ENCODE measurements around the gene NFIA. TPM values are rescaled to one million over a fixed set of nuclear protein-coding genes. Genes with fewer than 3 reads are reported as not detected.

NFIA gene
- polyA plus RNA-seq, 3 donors = 1.4 to 5.3 (median 2.4) TPM

GRCh38 chr1:61280452-61280851 is 198.1 kb downstream of the NFIA start:
- 100% methylated on average over 1 of the region's 5 CpGs for WGBS (ENCODE audit: insufficient coverage)
- Mint-ChIP-seq H3K4me1 (peaks cover 4% of the 10 kb centered on the region), H3K4me3 (no peak overlapping the region), H3K27ac (no peak overlapping the region), H3K36me3 (peaks cover 0 to 1% of the 10 kb centered on the region in 2 donors), H3K9me3 (no peaks in the 10 kb centered on the region), H3K27me3 (ENCODE audit: low read depth in 3 of 3) (peaks cover 0 to 4% (median 3%) of the 10 kb centered on the region in 3 donors)
- TF ChIP-seq, protein P1, sequence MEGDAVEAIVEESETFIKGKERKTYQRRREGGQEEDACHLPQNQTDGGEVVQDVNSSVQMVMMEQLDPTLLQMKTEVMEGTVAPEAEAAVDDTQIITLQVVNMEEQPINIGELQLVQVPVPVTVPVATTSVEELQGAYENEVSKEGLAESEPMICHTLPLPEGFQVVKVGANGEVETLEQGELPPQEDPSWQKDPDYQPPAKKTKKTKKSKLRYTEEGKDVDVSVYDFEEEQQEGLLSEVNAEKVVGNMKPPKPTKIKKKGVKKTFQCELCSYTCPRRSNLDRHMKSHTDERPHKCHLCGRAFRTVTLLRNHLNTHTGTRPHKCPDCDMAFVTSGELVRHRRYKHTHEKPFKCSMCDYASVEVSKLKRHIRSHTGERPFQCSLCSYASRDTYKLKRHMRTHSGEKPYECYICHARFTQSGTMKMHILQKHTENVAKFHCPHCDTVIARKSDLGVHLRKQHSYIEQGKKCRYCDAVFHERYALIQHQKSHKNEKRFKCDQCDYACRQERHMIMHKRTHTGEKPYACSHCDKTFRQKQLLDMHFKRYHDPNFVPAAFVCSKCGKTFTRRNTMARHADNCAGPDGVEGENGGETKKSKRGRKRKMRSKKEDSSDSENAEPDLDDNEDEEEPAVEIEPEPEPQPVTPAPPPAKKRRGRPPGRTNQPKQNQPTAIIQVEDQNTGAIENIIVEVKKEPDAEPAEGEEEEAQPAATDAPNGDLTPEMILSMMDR (IDR thresholded peaks at IDR 0.05) = no peak
- Histone ChIP-seq H3K36me3 (replicated peaks in 1 of 2; ENCODE audit: control insufficient read depth in 1 of 2, insufficient read depth in 2 of 2, low read length in 2 of 2) (no peaks in the 10 kb centered on the region), H3K4me3 (replicated peaks in 1 of 3; ENCODE audit: low read depth in 2 of 3, low read length in 3 of 3) (no peak overlapping the region), H3K79me2 (ENCODE audit: insufficient read depth, low read length) (no peaks in the 10 kb centered on the region), H3K4me2 (replicated peaks; ENCODE audit: extremely low read depth, low read length, poor library complexity, severe bottlenecking) (no peak overlapping the region), H3K4me1 (ENCODE audit: control insufficient read depth in 1 of 2, insufficient read depth in 2 of 2, low read length in 2 of 2) (peaks cover 0 to 6% of the 10 kb centered on the region in 2 donors), H3K9ac (ENCODE audit: insufficient read depth, low read length, poor library complexity, severe bottlenecking) (no peak overlapping the region), H3K27me3 (ENCODE audit: control insufficient read depth in 2 of 2, insufficient read depth in 2 of 2, low read length in 2 of 2) (no peaks in the 10 kb centered on the region), H4K20me1 (ENCODE audit: insufficient read depth, low read length) (no peaks in the 10 kb centered on the region), H2AFZ (ENCODE audit: insufficient read depth, low read depth, low read length, poor library complexity, severe bottlenecking) (no peak overlapping the region), H3K27ac (ENCODE audit: low read depth in 1 of 2, low read length in 2 of 2) (no peak overlapping the region), H3K9me3 (replicated peaks in 1 of 2; ENCODE audit: control insufficient read depth in 1 of 2, insufficient read depth in 1 of 2, low read length in 2 of 2) (no peaks in the 10 kb centered on the region)
- intact Hi-C loops (cut with micrococcal nuclease) = no loop called here
- DNase-seq = no peak

GRCh38 chr1:61282387-61282786 is 200.0 kb downstream of the NFIA start:
- Histone ChIP-seq H3K9me3 (replicated peaks in 1 of 2; ENCODE audit: control insufficient read depth in 1 of 2, insufficient read depth in 1 of 2, low read length in 2 of 2) (no peaks in the 10 kb centered on the region), H3K9ac (ENCODE audit: insufficient read depth, low read length, poor library complexity, severe bottlenecking) (no peak overlapping the region), H4K20me1 (ENCODE audit: insufficient read depth, low read length) (no peaks in the 10 kb centered on the region), H3K36me3 (replicated peaks in 1 of 2; ENCODE audit: control insufficient read depth in 1 of 2, insufficient read depth in 2 of 2, low read length in 2 of 2) (no peaks in the 10 kb centered on the region), H2AFZ (ENCODE audit: insufficient read depth, low read depth, low read length, poor library complexity, severe bottlenecking) (no peak overlapping the region), H3K27me3 (ENCODE audit: control insufficient read depth in 2 of 2, insufficient read depth in 2 of 2, low read length in 2 of 2) (no peaks in the 10 kb centered on the region), H3K4me2 (replicated peaks; ENCODE audit: extremely low read depth, low read length, poor library complexity, severe bottlenecking) (no peak overlapping the region), H3K27ac (ENCODE audit: low read depth in 1 of 2, low read length in 2 of 2) (no peak overlapping the region), H3K79me2 (ENCODE audit: insufficient read depth, low read length) (no peaks in the 10 kb centered on the region), H3K4me3 (replicated peaks in 1 of 3; ENCODE audit: low read depth in 2 of 3, low read length in 3 of 3) (no peak overlapping the region), H3K4me1 (ENCODE audit: control insufficient read depth in 1 of 2, insufficient read depth in 2 of 2, low read length in 2 of 2) (peaks cover 0 to 6% of the 10 kb centered on the region in 2 donors)
- H3K9me3 Mint-ChIP-seq = no peaks in the 10 kb centered on the region
- peaks cover 0 to 4% (median 3%) of the 10 kb centered on the region in 3 donors for H3K27me3 Mint-ChIP-seq (ENCODE audit: low read depth in 3 of 3)
- DNase-seq = no peak
- WGBS (ENCODE audit: insufficient coverage) = 80% methylated on average over 1 of the region's 3 CpGs
- TF ChIP-seq, protein P1 (IDR thresholded peaks at IDR 0.05) = no peak
- H3K4me3 Mint-ChIP-seq = no peak overlapping the region
- H3K36me3 Mint-ChIP-seq = peaks cover 0 to 1% of the 10 kb centered on the region in 2 donors
- peaks cover 4% of the 10 kb centered on the region for H3K4me1 Mint-ChIP-seq
- intact Hi-C loops (cut with micrococcal nuclease) = no loop called here
- H3K27ac Mint-ChIP-seq = no peak overlapping the region
